SKM-1 (cell line): Measurements from ENCODE around the gene AMD1.
"Not testable (repeated sequence)": the region's sequence is repeated elsewhere in the genome, so short reads cannot be mapped to it uniquely, and the experiment has no call there.

Experiments
- DNase-seq: peaks from one replicate; lab custom pipeline; 2025; ENCODE audit not compliant: unreplicated experiment; lab: John Stamatoyannopoulos, UW

The AMD1 gene

GRCh38 chr6:110876806-110877564 is 2.4 kb downstream of the AMD1 start:
- no peak for DNase-seq

- DNase-seq: no peak
Measured at GRCh38 chr6:110877569-110877968, 3.0 kb downstream of the AMD1 start.

GRCh38 chr6:110878751-110879522 is 4.4 kb downstream of the AMD1 start:
- DNase-seq: no peak

- no peak for DNase-seq
Measured at GRCh38 chr6:110880651-110881050, 6.1 kb downstream of the AMD1 start.

- no peak for DNase-seq
Measured at GRCh38 chr6:110881546-110882273, 7.1 kb downstream of the AMD1 start.

- DNase-seq: no peak
Measured at GRCh38 chr6:110882274-110882619, 7.7 kb downstream of the AMD1 start.

GRCh38 chr6:110882824-110883554 is 8.4 kb downstream of the AMD1 start:
- no peak for DNase-seq

- DNase-seq: no peak
Measured at GRCh38 chr6:110884321-110884720, 9.7 kb downstream of the AMD1 start.

- DNase-seq: no peak
Measured at GRCh38 chr6:110885526-110885925, 10.9 kb downstream of the AMD1 start.

- DNase-seq: no peak
Measured at GRCh38 chr6:110886555-110887167, 12.1 kb downstream of the AMD1 start.

- no peak for DNase-seq
Measured at GRCh38 chr6:110890288-110890687, 15.7 kb downstream of the AMD1 start.

GRCh38 chr6:110895907-110896608 is 21.5 kb downstream of the AMD1 start:
- no peak for DNase-seq

GRCh38 chr6:110897433-110897832 is 22.8 kb downstream of the AMD1 start:
- no peak for DNase-seq

GRCh38 chr6:110898111-110898510 is 23.5 kb downstream of the AMD1 start:
- DNase-seq: no peak

GRCh38 chr6:110900028-110900598 is 25.5 kb downstream of the AMD1 start:
- DNase-seq: no peak

GRCh38 chr6:110901601-110902000 is 27.0 kb downstream of the AMD1 start:
- DNase-seq: not testable (repeated sequence)

GRCh38 chr6:110902091-110902490 is 27.5 kb downstream of the AMD1 start:
- DNase-seq: no peak

- not testable (repeated sequence) for DNase-seq
Measured at GRCh38 chr6:110906273-110906672, 31.7 kb downstream of the AMD1 start.

- no peak for DNase-seq
Measured at GRCh38 chr6:110930781-110931180, 56.2 kb downstream of the AMD1 start.

- no peak for DNase-seq
Measured at GRCh38 chr6:110933912-110934311, 59.3 kb downstream of the AMD1 start.
